NOMO-1 (cell line): ENCODE results near the gene FGF1.

Experiments
- DNase-seq, 2 experiments: peaks; one replicate each; lab custom pipeline; 2025; ENCODE audit not compliant: unreplicated experiment in 2 of 2; lab: John Stamatoyannopoulos, UW

The FGF1 gene

GRCh38 chr5:142697356-142698255, 11.7 kb upstream of the FGF1 start:
- DNase-seq = no peak

GRCh38 chr5:142696379-142696778, 10.5 kb upstream of the FGF1 start:
- no peak for DNase-seq

- no peak for DNase-seq
These were observed 8.4 kb upstream of the FGF1 start for GRCh38 chr5:142694092-142694856.

- peak; percentile 51 to 76 for DNase-seq
These were observed 6.5 kb upstream of the FGF1 start for GRCh38 chr5:142692321-142692894.

GRCh38 chr5:142690667-142691066, 4.8 kb upstream of the FGF1 start:
- DNase-seq = no peak

GRCh38 chr5:142689081-142689480, 3.2 kb upstream of the FGF1 start:
- DNase-seq = no peak

- no peak for DNase-seq
These were observed 2.5 kb upstream of the FGF1 start for GRCh38 chr5:142688281-142688989.

GRCh38 chr5:142686968-142687367, 1.1 kb upstream of the FGF1 start:
- DNase-seq = no peak

- no peak for DNase-seq
These were observed 382 bp upstream of the FGF1 start for GRCh38 chr5:142686210-142686734.

GRCh38 chr5:142684508-142685041, 1.3 kb downstream of the FGF1 start:
- DNase-seq = no peak

GRCh38 chr5:142683881-142684505, 1.9 kb downstream of the FGF1 start:
- DNase-seq = no peak

- no peak for DNase-seq
These were observed 2.8 kb downstream of the FGF1 start for GRCh38 chr5:142683116-142683515.

- no peak for DNase-seq
These were observed 5.2 kb downstream of the FGF1 start for GRCh38 chr5:142680605-142681259.

GRCh38 chr5:142679744-142680143, 6.1 kb downstream of the FGF1 start:
- no peak for DNase-seq

- no peak for DNase-seq
These were observed 7.4 kb downstream of the FGF1 start for GRCh38 chr5:142678529-142678928.

- DNase-seq = no peak
These were observed 8.7 kb downstream of the FGF1 start for GRCh38 chr5:142677198-142677597.

- no peak for DNase-seq
These were observed 9.6 kb downstream of the FGF1 start for GRCh38 chr5:142676318-142676717.

- DNase-seq = no peak
These were observed 11.1 kb downstream of the FGF1 start for GRCh38 chr5:142674531-142675469.
